ENCODE results near the gene CBY3.
"Not testable (repeated sequence)": the region's sequence is repeated elsewhere in the genome, so short reads cannot be mapped to it uniquely, and the experiment has no call there.

CBY3 gene

DNA sequence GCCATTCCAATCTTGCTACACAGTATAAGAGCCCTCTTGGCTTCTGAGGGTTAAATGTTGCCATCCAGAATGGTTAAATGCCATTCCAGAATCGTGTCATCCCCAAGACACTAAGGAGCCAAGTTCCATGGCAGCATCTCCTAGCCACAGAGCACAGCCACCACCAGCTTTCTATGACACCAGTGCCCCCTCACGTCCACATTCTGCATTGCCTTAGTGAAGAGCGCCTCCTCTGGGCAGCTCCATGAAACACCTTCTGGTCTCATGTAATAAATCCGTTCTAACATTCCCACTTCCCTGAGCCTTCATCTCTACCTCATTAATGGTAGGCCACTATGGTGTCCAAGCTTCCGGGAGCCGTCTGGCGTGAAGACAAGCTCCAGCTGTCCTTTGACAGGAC, 12.4 kb downstream of the CBY3 start:
- peak in 1 of 2 experiments; percentile 16 for DNase-seq

DNA sequence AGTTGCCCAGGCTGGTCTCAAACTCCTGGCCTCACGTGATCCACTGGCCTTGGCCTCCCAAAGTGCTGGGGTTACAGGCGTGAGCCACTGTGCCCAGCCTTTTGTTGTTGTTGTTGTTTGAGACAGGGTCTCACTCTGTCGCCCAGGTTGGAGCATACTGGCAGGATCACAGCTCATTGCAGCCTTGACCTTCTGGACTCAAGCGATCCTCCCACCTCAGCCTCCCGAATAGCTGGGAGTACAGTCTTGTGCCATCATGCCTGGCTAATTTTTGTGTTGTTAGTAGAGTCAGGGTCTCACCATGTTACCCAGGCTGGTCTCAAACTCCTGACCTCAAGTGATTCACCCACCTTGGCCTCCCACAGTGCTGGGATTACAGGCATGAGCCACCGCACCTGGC, 19.2 kb downstream of the CBY3 start:
- not testable (repeated sequence) for DNase-seq

DNA sequence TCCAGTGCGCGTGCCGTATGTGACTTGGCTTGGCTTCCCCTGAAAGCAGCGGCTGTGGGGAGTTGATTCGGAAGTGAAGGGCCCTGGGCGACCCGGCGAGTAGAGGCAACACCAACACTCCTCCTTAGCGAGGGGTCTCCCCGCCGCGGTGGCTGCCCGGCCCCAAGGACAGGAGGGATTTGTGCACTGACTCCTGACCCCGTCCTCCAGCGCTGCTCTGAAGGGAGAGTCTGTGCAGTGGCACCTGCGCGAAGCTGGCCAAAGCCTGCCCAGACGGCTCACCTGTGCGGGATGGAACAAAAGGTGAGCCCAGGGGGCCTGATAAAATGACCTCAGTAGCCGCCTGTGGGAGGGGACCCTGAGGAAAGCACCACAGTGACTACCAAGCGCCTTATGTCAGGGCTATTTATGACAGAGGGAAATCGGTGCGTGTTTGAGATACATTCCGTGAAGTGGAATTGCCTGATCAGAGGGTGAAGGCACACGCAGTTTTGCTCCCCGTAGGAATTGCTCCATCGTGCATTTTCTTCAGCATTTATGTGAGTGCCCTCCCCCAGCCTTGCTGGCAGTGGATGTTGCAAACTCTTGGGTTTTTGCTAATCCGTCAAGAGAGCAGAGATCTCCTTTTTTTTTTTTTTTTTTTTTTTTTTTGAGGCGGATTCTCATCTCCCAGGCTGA, 22.5 kb downstream of the CBY3 start:
- DNase-seq = not testable (repeated sequence)

DNA sequence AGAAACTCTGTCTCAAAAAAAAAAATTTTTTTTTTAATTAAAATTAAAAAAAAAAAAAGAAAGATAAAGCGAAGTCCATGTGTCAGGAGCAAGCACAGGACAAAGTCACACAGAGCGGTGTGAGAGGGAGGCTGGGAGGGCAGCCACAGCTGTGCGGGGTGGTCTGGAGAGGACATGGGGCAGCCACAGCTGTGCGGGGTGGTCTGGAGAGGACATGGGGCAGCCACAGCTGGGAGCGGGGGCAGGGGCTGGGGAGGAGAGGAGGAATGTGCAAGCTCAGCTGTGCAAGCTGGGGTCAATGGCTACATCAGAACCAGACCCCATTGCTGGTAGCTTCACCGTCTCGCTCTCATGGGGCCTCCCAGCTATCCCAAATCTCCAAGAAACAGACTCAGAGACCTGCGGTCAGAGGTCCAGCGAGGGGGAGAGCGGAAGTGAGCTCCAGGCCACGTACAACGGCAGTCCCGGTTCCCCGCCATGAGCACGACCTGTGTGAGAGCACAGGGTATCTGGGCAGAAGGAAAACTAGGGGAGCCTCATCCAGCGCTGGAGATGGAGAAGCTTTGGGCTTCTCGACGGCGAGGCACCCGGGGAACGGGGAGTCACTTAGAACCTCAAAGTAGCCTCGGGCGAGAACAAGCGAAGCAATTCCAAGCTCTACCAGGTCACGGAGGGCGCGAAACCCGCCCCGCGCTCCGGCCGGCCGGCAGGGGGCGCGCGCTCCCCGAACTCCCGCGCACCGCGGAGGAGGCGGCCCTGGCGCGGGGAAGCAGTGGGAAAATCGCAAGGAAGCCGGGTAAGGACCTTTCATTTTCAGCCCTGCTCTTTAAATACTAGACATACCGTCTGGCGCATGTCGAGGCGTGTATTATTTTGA, 23.3 kb downstream of the CBY3 start:
- DNase-seq = not testable (repeated sequence)

DNA sequence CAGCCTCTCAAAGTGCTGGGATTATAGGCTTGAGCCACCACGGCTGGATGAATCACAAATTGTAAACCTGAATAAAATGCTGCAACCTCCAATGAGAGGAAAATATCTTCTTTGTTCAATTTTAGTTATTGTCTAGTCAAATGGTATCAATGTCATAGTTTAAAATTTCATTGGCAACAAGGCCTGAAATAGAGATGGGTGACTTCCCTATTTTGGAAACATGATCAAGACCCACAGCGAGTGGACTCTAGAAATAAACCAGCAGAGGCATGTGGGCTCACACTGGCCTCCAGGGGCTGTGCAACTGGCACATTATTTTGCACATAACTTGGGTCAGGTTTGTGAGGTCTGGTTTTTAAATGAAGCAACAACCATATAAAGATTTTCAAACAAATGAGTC, 27.7 kb downstream of the CBY3 start:
- DNase-seq = not testable (repeated sequence)

DNA sequence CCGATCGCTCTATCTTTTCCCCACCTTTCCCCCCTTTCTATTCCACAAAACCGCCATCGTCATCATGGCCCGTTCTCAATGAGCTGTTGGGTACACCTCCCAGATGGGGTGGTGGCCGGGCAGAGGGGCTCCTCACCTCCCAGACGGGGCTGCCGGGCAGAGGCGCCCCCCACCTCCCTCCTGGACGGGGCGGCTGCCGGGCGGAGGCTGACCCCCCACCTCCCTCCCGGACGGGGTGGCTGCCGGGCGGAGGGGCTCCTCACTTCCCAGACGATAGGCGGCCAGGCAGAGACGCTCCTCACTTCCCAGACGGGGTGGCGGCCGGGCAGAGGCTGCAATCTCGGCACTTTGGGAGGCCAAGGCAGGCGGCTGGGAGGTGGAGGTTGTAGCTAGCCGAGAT, 30.6 kb downstream of the CBY3 start:
- not testable (repeated sequence) for DNase-seq

DNA sequence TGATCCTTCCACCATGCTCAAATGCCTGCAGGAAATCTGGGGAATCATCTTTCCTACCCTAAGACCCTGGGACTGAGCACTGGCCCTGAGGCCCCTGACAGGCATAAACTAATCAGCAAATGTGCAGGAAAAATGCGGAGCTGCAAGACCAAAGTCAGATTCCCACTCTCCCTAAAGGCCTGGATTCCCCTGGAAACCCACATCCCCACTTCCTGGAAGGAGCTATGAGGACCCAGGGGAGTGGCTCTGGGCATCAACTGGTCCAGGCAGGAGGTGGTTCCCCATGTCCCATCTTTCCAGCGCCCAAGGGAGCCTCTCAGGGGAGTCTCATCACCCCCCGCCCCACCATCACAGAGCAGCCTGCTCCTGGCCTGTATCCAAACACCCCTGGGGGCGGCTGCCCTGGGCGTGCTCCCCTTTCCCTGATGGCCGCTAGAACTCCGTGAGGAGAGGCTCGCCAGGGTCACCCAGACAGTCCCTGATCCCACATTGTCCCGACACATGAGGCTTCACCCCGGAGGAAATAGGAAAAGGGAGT, 31.6 kb downstream of the CBY3 start:
- DNase-seq = not testable (repeated sequence)

DNA sequence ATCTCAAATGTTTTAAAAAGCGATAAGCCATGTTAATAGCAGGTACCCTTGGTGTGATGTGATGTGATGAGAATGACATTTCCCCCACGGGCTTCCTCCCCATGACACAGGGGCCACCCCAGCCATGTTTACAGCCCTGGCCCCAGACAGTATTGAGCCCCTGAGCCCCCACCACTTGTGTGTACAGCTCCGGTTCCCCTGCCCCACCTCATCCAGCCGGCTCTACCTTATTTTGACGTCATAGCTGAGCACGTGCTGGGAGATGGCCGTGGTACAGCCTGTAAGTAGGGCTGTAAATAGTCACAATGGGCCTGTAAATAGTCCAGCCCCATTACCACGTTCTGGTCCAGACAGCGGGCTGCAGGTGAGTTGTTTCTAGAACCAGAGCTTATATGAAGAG, 32.4 kb downstream of the CBY3 start:
- DNase-seq = no peak

DNA sequence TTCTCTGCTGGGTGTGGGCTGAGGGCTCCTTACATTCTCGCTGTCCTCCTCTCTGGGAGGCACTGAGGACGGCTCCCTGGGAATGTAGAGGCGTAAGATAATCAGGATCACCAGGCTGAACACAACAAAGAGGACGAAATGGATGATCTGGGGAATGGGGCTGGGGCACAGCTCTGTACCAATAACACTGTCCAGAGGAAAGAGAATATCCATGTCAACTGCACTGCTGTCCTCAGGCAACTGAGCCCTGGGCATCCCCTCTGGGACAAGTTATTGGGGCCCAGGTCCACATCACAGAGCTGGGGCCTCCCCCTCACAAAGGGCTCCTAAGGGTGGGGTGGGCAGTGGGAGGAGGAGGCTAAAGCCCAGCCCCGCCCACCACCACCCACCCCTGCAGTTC, 36.1 kb downstream of the CBY3 start:
- DNase-seq = not testable (repeated sequence)

DNA sequence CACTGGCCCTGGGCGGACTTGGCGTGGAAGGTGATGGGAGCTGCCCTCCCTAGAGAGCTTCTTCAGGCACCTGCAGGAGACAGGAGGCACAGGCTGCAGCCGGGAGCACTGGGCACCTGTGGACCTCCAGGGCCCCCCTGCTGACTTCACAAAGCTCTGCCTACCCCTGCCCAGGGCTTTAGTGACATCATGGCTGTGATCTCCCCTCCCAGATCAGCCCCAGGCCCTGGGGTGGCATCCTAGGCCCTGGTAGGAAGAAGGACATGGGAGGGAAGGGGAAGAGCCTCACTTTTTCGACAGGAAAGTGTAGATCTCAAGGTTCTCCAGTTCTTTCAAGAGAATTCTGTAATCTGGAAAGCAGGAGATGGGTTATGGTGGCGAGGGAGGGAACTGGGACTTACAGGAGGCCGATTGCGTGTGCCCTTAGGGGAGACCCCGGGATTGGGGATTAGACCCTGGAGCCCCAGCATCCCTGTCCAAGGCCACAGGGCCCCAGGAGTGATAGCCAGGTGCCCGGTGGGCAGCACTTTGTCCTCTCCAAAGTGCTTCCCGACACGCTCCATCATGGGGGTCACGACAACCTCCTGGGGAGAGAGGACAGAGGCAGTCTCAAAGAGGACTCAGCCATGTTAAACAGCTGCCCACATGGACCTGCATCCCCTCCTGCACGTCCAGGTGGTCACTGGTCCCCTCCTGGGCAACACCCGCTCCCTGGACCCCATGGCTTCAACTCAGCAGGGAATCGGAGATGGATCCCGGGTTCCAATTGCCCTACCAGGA, 37.5 kb downstream of the CBY3 start:
- DNase-seq = not testable (repeated sequence)

DNA sequence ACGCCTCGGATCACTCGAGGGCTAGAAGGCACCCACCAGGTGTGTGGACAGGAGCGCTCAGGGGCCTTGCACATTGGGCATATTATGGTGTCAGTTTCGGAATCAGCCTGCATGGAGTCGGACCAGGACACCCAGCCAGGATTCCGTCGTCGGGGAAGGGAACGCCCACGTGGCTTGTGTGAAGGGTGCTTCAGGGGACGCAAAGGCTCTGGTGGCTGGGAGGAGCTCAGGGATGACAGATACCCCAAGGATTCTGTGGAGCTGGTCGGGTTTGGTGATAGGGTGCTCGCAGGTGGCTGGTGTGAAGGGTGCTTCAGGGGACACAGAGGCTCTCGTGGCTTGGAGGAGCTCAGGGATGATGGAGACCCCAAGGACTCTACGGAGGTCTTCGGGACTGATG, 38.2 kb downstream of the CBY3 start:
- DNase-seq = not testable (repeated sequence)

DNA sequence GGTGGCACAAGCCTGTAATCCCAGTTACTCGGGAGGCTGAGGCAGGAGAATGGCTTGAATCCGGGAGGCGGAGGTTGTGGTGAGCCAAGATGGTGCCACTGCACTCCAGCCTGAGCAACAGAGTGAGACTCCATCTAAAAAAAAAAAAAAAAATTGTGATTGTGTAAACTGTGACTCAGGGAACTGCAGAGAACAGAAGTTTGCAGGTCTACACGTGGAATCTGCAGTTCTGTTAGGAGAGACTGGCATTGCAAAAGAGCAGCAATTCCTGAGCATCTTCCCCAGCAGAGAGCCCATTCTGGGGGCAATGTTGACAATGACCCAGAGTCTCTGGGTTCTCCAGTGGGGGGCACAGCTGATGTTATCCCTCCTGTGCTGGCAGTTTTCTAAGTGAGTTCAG, 39.1 kb downstream of the CBY3 start:
- not testable (repeated sequence) for DNase-seq

DNA sequence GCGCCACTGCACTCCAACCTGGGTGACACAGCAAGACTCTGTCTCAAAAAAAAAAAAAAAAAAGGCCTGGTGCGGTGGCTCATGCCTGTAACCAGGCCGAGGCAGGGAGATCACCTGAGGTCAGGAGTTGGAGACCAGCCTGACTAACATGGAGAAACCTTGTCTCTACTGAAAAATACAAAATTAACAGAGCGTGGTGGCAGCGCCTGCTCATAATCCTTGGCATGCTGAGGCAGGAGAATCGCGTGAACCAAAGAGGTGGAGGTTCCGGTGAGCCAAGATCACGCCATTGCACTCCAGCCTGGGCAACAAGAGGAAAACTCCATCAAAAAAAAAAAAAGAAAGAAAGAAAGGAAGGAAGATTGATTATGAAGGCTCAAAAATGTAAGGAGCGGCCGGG, 41.5 kb downstream of the CBY3 start:
- not testable (repeated sequence) for DNase-seq

DNA sequence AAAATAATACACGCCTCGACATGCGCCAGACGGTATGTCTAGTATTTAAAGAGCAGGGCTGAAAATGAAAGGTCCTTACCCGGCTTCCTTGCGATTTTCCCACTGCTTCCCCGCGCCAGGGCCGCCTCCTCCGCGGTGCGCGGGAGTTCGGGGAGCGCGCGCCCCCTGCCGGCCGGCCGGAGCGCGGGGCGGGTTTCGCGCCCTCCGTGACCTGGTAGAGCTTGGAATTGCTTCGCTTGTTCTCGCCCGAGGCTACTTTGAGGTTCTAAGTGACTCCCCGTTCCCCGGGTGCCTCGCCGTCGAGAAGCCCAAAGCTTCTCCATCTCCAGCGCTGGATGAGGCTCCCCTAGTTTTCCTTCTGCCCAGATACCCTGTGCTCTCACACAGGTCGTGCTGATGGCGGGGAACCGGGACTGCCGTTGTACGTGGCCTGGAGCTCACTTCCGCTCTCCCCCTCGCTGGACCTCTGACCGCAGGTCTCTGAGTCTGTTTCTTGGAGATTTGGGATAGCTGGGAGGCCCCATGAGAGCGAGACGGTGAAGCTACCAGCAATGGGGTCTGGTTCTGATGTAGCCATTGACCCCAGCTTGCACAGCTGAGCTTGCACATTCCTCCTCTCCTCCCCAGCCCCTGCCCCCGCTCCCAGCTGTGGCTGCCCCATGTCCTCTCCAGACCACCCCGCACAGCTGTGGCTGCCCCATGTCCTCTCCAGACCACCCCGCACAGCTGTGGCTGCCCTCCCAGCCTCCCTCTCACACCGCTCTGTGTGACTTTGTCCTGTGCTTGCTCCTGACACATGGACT, 46.3 kb downstream of the CBY3 start:
- DNase-seq = not testable (repeated sequence)

DNA sequence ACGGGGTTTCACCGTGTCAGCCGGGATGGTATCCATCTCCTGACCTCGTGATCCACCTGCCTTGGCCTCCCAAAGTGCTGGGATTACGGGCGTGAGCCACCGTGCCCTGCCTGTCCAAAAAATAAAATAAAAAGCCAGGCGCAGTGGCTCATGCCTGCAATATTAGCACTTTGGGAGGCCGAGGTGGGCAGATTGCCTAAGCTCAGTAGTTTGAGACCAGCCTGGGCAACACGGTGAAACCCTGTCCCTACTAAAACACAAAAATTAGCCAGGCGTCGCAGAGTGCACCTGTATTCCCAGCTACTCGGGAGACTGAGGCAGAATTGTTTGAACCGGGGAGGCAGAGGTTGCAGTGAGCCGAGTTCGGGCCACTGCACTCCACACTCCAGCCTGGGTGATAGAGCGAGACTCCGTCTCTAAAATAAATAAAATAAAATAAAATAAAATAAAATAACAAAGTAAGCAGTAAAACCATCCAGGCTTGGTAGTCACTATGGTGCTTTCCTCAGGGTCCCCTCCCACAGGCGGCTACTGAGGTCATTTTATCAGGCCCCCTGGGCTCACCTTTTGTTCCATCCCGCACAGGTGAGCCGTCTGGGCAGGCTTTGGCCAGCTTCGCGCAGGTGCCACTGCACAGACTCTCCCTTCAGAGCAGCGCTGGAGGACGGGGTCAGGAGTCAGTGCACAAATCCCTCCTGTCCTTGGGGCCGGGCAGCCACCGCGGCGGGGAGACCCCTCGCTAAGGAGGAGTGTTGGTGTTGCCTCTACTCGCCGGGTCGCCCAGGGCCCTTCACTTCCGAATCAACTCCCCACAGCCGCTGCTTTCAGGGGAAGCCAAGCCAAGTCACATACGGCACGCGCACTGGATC, 47.1 kb downstream of the CBY3 start:
- not testable (repeated sequence) for DNase-seq

All from NCI-H2081 (cell line).